Heart right ventricle (tissue), 16 donors: ENCODE results near the gene CNRIP1. TPM values are rescaled to one million over a fixed set of nuclear protein-coding genes. Genes with fewer than 3 reads are reported as not detected.

ENCODE experiments used
- ATAC-seq, 8 donors: fragments of 200-7000 bp; cut with Tn5 transposase; one replicate each; pipeline ENCODE4 v1.9.1; 2020; ENCODE audit warnings: mild to moderate bottlenecking in 8 of 8, moderate library complexity in 8 of 8, moderate number of reproducible peaks in 1 of 8
- DNase-seq, 2 donors: peaks; one replicate each; pipeline ENCODE4 v3.0.0-alpha.2; 2020
- H3K27ac ChIP-seq, 10 donors: fragments of 200-600 bp; sonication (generic) in 2 of 10; one replicate each; pipeline versions ENCODE4 v1.5.0 to v1.8.0; 2020 to 2022; ENCODE audit warnings: mild to moderate bottlenecking in 3 of 10
- H3K27me3 ChIP-seq, 7 donors: fragments of 200-600 bp; one replicate each; pipeline ENCODE4 v1.8.0; 2021 to 2022; ENCODE audit warnings: mild to moderate bottlenecking in 2 of 7
- H3K36me3 ChIP-seq, 9 donors: fragments of 200-600 bp; sonication (generic) in 1 of 9; one replicate each; pipeline versions ENCODE4 v1.5.0 to v1.8.0; 2020 to 2022; ENCODE audit warnings: mild to moderate bottlenecking in 2 of 9
- H3K4me1 ChIP-seq, 9 donors: fragments of 200-600 bp; sonication (generic) in 1 of 9; one replicate each; pipeline versions ENCODE4 v1.5.0 to v1.8.0; 2020 to 2022; ENCODE audit warnings: mild to moderate bottlenecking in 4 of 9
- H3K4me3 ChIP-seq, 10 donors: fragments of 200-600 bp; sonication (generic) in 2 of 10; one replicate each; pipeline versions ENCODE4 v1.5.0 to v1.8.0; 2020 to 2022; ENCODE audit warnings: mild to moderate bottlenecking in 7 of 10, moderate library complexity in 2 of 10
- H3K9me3 ChIP-seq, 11 donors: fragments of 200-600 bp in 10 of 11; sonication (generic) in 2 of 11; one replicate each; pipeline versions ENCODE4 v1.5.0 to v1.8.0; 2013 to 2022; ENCODE audit warnings: mild to moderate bottlenecking in 2 of 11, control low read depth in 1 of 11, moderate library complexity in 1 of 11
- CTCF ChIP-seq, 9 donors: fragments of 200-600 bp; sonication (generic) in 2 of 9; IDR thresholded peaks; one replicate each; pipeline versions ENCODE4 v1.5.0 to v1.8.0; 2021 to 2022; ENCODE audit warnings: antibody characterized with exemption in 9 of 9, mild to moderate bottlenecking in 5 of 9, moderate library complexity in 1 of 9
- WGBS, 2 donors: extraction: QIAGEN DNeasy Blood & Tissue Kit; methylation state at CpG; one replicate each; pipeline ENCODE4 v1.1.7; 2013; ENCODE audit warnings: inconsistent platforms in 1 of 2; 5-methylcytosine and 5-hydroxymethylcytosine counted together
- intact Hi-C, 10 donors: fragments of 100-400 bp; cut with DNase I; formaldehyde crosslinking; loops; one replicate each; pipeline versions ENCODE4 v1.11.1 to v1.14.2; 2022
- polyA plus RNA-seq, 2 donors: library from polyadenylated mRNA; stranded (reverse); fragments of 200-250 nt; gene quantifications; one replicate each; pipeline ENCODE4 v1.2.3, GENCODE V29; 2013
- total RNA-seq, 10 donors: library from RNA; stranded (reverse); fragmentation: NEBNext Ultra II Directional in 3 of 10; extraction: Animal tissue kit (Norgen Biotek cat#: 25700) in 3 of 10; gene quantifications; one replicate each; pipeline versions ENCODE4 v1.2.1 to v1.2.4, GENCODE V29; 2021 to 2023
- donor health status: Arrhythmogenic right ventricular cardiomyopathy.
- donor health status: ischemic (EF 13 %, LVEDD 7.1; RV severe dilation, severe dysfunction).
- donor health status: healthy with polysubstance abuse.
- donor health status: DM: no; HTN: yes; CAD: no.
- donor health status: DM: no; HTN: no; CAD: no.
- donor health status: ischemic (EF 25% LVEDD 6.9; RV normal size, moderate dysfunction).
- donor health status: ischemic (EF 25% LVEDD 5.7; RV mildly dilated, moderate dysfunction).
- donor health status: healthy.
- donor health status: DM: yes; HTN: yes; CAD: no.
- donor health status: Ischemic cardiomyopathy.
- donor health status: ischemic (EF 35%, LVEDD 5.7; RV mildly dilated, moderate dysfunction).
- donor health status: nonischemic (EF 11% LVEDD 7.7; RV severe dilation, severe dysfunction).
- donor health status: DM: yes; HTN: yes; CAD: no.
- donor health status: PGD.
- donor health status: ischemic (EF 29% LVEDD 5.4; RV normal size, mild dysfunction).
- donor health status: nonischemic (EF 23%, LVEDD 6.1; RV moderate dilation, normal function).

CNRIP1 gene
- total and polyA plus RNA-seq, 12 donors: 4.8 to 13.4 (median 8.9) TPM

GRCh38 chr2:68341062-68341329 is 21.2 kb upstream of the CNRIP1 start:
- peaks cover 0 to 21% (median 9%) of the 10 kb centered on the region in 7 donors for H3K27me3 ChIP-seq
- H3K36me3 ChIP-seq: no peaks in the 10 kb centered on the region
- WGBS, 2 donors: 92 to 94% methylated on average over 3 of the region's 3 CpGs
- ATAC-seq (no peak), DNase-seq (no peak)
- intact Hi-C loops: no loop called here
- no peak overlapping the region for H3K4me3 ChIP-seq
- H3K9me3 ChIP-seq: no peaks in the 10 kb centered on the region
- peaks cover 0 to 16% (median 0%) of the 10 kb centered on the region in 9 donors for H3K4me1 ChIP-seq
- H3K27ac ChIP-seq: no peak overlapping the region
- no peak for TF ChIP-seq CTCF (IDR thresholded peaks at IDR 0.05)

GRCh38 chr2:68340226-68341061 is 20.7 kb upstream of the CNRIP1 start:
- peaks cover 0 to 21% (median 5%) of the 10 kb centered on the region in 7 donors for H3K27me3 ChIP-seq
- H3K4me1 ChIP-seq: peaks cover 0 to 16% (median 0%) of the 10 kb centered on the region in 9 donors
- no peak for DNase-seq
- intact Hi-C loops: no loop called here
- no peak overlapping the region for H3K4me3 ChIP-seq
- 60 to 63% methylated on average over 5 of the region's 5 CpGs for WGBS, 2 donors
- no peak overlapping the region for H3K27ac ChIP-seq
- H3K9me3 ChIP-seq: no peaks in the 10 kb centered on the region
- no peak for ATAC-seq
- no peak for TF ChIP-seq CTCF (IDR thresholded peaks at IDR 0.05)
- H3K36me3 ChIP-seq: no peaks in the 10 kb centered on the region

- no peak for TF ChIP-seq CTCF (IDR thresholded peaks at IDR 0.05)
- DNase-seq (no peak), ATAC-seq (no peak)
- Histone ChIP-seq H3K36me3 (no peaks in the 10 kb centered on the region), H3K4me1 (no peaks in the 10 kb centered on the region), H3K27me3 (peaks cover 0 to 8% (median 0%) of the 10 kb centered on the region in 7 donors), H3K27ac (no peak overlapping the region), H3K4me3 (no peak overlapping the region), H3K9me3 (no peaks in the 10 kb centered on the region)
- 89% methylated on average over 1 of the region's 1 CpG for WGBS, 2 donors
- intact Hi-C loops: no loop called here
Observed at GRCh38 chr2:68336192-68336591, 16.4 kb upstream of the CNRIP1 start.

- Histone ChIP-seq H3K27me3 (peaks cover 0 to 13% (median 4%) of the 10 kb centered on the region in 7 donors), H3K27ac (no peak overlapping the region), H3K4me3 (no peak overlapping the region), H3K36me3 (no peaks in the 10 kb centered on the region), H3K4me1 (no peaks in the 10 kb centered on the region), H3K9me3 (no peaks in the 10 kb centered on the region)
- no peak for TF ChIP-seq CTCF (IDR thresholded peaks at IDR 0.05)
- ATAC-seq (no peak), DNase-seq (no peak)
- 83 to 84% methylated on average over 3 of the region's 3 CpGs for WGBS, 2 donors
- intact Hi-C loops: no loop called here
Observed at GRCh38 chr2:68333931-68334330, 14.2 kb upstream of the CNRIP1 start.
